GM12892 (cell line): Measurements from ENCODE around the gene KCTD16.

Source experiments
- POLR2A ChIP-seq: IDR thresholded peaks from 2 replicates; pipeline ENCODE4 v1.6.1; 2011; ENCODE audit warnings: low read depth, low read length, control low read depth
- TAF1 ChIP-seq: IDR thresholded peaks from 2 replicates; pipeline ENCODE4 v1.6.1; 2011; ENCODE audit warnings: low read depth, mild to moderate bottlenecking, control low read depth, low read length, borderline replicate concordance

DNA sequence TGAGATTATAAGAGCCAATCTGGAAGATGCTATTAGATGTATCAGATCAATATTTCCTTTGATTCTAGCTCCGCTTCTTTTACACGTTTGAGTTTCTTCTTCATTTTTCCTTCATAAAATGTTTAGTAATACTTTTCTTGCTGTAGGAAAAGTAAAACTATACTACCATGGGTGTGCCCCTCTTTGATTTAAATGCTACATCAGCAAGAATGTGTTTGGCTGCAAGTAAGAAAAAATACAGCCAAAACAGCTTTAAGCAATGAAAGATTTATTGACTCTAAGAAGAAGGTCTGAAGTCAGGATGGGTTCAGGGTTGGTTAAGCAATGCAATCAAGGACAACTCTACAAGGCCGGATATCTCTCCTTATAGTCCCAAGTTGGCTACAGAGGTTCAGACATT is 126.4 kb downstream of the KCTD16 start:
- TF ChIP-seq POLR2A, result no peak
- TF ChIP-seq TAF1, result no peak
